Fibroblast of lung (primary cell): ENCODE data around the gene LMF2. TPM values are rescaled to one million over a fixed set of nuclear protein-coding genes. Genes with fewer than 3 reads are reported as not detected.

Experiments
- DNase-seq, 2 donors: peaks; one replicate each; pipeline versions ENCODE4 v3.0.0 to v3.0.0-alpha.2; 2010; ENCODE audit warnings: low read depth in 2 of 2
- H2AFZ ChIP-seq: 2 replicates; pipeline ENCODE4 v1.5.1; 2012; ENCODE audit warnings: low read length, control low read depth, inconsistent platforms
- H3K27ac ChIP-seq: 2 replicates; pipeline ENCODE4 v1.5.1; 2011; ENCODE audit warnings: low read length, control low read depth; ENCODE audit not compliant: insufficient read depth
- H3K27me3 ChIP-seq: 2 replicates; pipeline ENCODE4 v1.5.1; 2011; ENCODE audit warnings: mild to moderate bottlenecking, low read length; ENCODE audit not compliant: control insufficient read depth, insufficient read depth
- H3K36me3 ChIP-seq: 2 replicates; pipeline ENCODE4 v1.5.1; 2011; ENCODE audit warnings: low read length; ENCODE audit not compliant: control insufficient read depth, insufficient read depth
- H3K4me1 ChIP-seq: 2 replicates; pipeline ENCODE4 v1.5.1; 2011; ENCODE audit warnings: low read length; ENCODE audit not compliant: control insufficient read depth, insufficient read depth; ENCODE audit errors: extremely low read depth
- H3K4me2 ChIP-seq: 2 replicates; pipeline ENCODE4 v1.5.1; 2011; ENCODE audit warnings: low read length, control low read depth; ENCODE audit not compliant: insufficient read depth; ENCODE audit errors: extremely low read depth
- H3K4me3 ChIP-seq, 4 experiments: fragments of 200-600 bp in 1 of 4; sonication (generic) in 1 of 4; replicated peaks in 1 of 4; 2 replicates each; pipeline ENCODE4 v1.5.1; 2011 to 2016; ENCODE audit warnings: low read length in 4 of 4, low read depth in 3 of 4, mild to moderate bottlenecking in 3 of 4, control low read depth in 2 of 4, inconsistent platforms in 1 of 4, mixed read lengths in 1 of 4; ENCODE audit not compliant: insufficient read depth in 1 of 4; ENCODE audit errors: control extremely low read depth in 1 of 4
- H3K79me2 ChIP-seq: 2 replicates; pipeline ENCODE4 v1.5.1; 2012; ENCODE audit warnings: mild to moderate bottlenecking, low read length, inconsistent platforms; ENCODE audit not compliant: control insufficient read depth, insufficient read depth
- H3K9ac ChIP-seq: 2 replicates; pipeline ENCODE4 v1.5.1; 2011; ENCODE audit warnings: mild to moderate bottlenecking, low read length, control low read depth; ENCODE audit not compliant: insufficient read depth
- H3K9me3 ChIP-seq: 2 replicates; pipeline ENCODE4 v1.5.1; 2012; ENCODE audit warnings: low read depth, low read length; ENCODE audit not compliant: control insufficient read depth, insufficient read depth
- H4K20me1 ChIP-seq: 2 replicates; pipeline ENCODE4 v1.5.1; 2011; ENCODE audit warnings: low read length; ENCODE audit not compliant: control insufficient read depth, insufficient read depth; ENCODE audit errors: extremely low read depth
- EZH2 ChIP-seq: IDR thresholded peaks from 2 replicates; pipeline ENCODE4 v1.5.1; 2012; ENCODE audit warnings: low read length, control low read depth, mild to moderate bottlenecking; ENCODE audit errors: missing control alignments
- polyA plus RNA-seq, 2 donors: library from polyadenylated mRNA; depleted of rRNA in 1 of 2; stranded (reverse) in 1 of 2; unstranded in 1 of 2; fragments of >200 nt; gene quantifications; 2 replicates each; pipeline ENCODE4 v1.2.1, GENCODE V29; 2011 to 2012; ENCODE audit warnings: missing spikeins in 1 of 2
- total RNA-seq: library from RNA; depleted of rRNA; stranded (reverse); fragments of >200 nt; gene quantifications from 2 replicates; pipeline ENCODE4 v1.2.1, GENCODE V29; 2014
- TF ChIP-seq, protein P1 (sequence below), 2 donors: IDR thresholded peaks in 1 of 2; conservative IDR thresholded peaks in 1 of 2; 1 replicate in 1 of 2; 2 replicates in 1 of 2; pipeline ENCODE4 v1.5.1; 2011 to 2012; ENCODE audit warnings: low read length in 2 of 2, control low read depth in 1 of 2, inconsistent platforms in 1 of 2, low read depth in 1 of 2, mild to moderate bottlenecking in 1 of 2

Gene LMF2
- total and polyA plus RNA-seq, 2 donors (not counting 1 experiment from before 2014, with no cell fraction given): 25.8 to 37.8 TPM

DNA sequence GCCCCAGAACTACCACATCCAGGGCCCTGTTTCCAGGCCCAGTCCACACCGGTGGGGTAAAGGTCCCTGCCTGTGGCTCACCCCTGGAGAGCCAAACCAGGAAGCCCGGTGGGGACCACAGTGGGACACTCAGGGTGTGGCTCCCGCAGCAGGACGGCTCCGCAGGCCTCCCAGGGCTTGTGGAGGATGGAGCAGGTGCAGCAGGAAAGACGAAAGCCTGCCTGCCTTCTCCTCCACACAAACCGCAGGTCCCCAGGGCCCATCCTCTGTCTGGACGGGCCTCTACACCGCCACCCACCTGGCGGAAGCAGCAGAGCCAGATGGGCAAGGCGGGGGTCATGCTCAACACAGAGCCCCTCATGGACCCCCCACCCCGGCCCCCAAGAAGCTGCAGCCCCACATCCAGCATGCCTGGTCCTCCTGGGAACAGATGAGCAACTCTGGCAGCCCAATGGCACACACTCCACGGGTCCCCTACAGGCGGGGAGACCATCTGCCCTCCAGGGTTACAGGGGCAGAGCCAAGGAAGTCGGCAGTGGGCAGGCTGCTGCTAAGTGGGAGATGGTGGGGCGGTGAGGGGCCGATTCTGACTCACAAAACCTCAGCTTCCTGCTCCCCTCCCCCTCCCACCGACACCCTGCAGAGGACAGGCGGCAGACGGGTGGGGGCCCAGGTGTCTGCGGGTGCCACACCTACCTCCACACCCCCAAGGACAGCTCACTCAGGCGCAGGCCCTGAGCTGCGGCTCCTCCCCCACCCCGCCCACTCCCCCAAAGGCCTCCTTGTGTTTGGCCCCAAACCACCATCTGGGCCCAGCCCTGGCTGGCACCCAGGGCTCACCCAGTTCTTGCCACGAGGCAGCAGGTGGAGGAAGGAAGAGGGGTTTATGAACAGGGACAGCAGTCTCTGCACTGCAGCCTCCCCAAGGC is 37.9 kb downstream of the LMF2 start:
- Histone ChIP-seq H3K4me3 (no peak overlapping the region), H3K79me2 (peaks cover 55% of the 10 kb centered on the region), H4K20me1 (peaks cover 3% of the 10 kb centered on the region), H3K27me3 (no peaks in the 10 kb centered on the region), H3K9me3 (no peaks in the 10 kb centered on the region), H3K9ac (no peak overlapping the region), H3K36me3 (peaks cover 22% of the 10 kb centered on the region), H3K27ac (no peak overlapping the region), H3K4me1 (peaks cover 13% of the 10 kb centered on the region), H3K4me2 (no peak overlapping the region), H2AFZ (no peak overlapping the region)
- TF ChIP-seq, protein P1, sequence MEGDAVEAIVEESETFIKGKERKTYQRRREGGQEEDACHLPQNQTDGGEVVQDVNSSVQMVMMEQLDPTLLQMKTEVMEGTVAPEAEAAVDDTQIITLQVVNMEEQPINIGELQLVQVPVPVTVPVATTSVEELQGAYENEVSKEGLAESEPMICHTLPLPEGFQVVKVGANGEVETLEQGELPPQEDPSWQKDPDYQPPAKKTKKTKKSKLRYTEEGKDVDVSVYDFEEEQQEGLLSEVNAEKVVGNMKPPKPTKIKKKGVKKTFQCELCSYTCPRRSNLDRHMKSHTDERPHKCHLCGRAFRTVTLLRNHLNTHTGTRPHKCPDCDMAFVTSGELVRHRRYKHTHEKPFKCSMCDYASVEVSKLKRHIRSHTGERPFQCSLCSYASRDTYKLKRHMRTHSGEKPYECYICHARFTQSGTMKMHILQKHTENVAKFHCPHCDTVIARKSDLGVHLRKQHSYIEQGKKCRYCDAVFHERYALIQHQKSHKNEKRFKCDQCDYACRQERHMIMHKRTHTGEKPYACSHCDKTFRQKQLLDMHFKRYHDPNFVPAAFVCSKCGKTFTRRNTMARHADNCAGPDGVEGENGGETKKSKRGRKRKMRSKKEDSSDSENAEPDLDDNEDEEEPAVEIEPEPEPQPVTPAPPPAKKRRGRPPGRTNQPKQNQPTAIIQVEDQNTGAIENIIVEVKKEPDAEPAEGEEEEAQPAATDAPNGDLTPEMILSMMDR (conservative IDR thresholded peaks at IDR 0.05 in 1 of 2, IDR thresholded peaks at IDR 0.05 in 1 of 2; ENCODE audit: low read depth in 1 of 2, low read length in 2 of 2): no peak
- no peak for TF ChIP-seq EZH2
- peak; percentile 17 to 68 for DNase-seq

DNA sequence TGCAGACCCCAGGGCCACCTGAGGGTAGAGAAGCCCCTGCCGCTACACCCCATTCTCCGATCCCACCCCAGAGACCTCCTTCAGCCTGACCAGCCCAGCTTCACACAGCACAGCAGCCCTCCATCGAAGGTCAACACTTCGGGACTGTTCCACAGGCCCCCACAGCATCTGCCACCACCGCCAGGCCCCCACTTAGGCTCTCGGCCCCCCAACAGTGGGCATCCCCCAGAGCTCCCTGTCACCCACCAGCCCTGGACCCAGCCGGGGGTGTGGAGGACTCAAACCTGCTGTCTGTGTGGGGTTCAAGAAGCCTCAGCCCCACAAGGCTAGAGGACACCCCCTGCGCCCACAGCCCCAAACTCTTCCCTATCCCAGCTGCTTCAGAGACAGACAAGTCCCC is 38.9 kb downstream of the LMF2 start:
- Histone ChIP-seq H3K4me2 (no peak overlapping the region), H4K20me1 (peaks cover under 1% of the 10 kb centered on the region)
- TF ChIP-seq, protein P1 (conservative IDR thresholded peaks at IDR 0.05 in 1 of 2, IDR thresholded peaks at IDR 0.05 in 1 of 2; ENCODE audit: low read depth in 1 of 2, low read length in 2 of 2): no peak
- no peak for TF ChIP-seq EZH2

DNA sequence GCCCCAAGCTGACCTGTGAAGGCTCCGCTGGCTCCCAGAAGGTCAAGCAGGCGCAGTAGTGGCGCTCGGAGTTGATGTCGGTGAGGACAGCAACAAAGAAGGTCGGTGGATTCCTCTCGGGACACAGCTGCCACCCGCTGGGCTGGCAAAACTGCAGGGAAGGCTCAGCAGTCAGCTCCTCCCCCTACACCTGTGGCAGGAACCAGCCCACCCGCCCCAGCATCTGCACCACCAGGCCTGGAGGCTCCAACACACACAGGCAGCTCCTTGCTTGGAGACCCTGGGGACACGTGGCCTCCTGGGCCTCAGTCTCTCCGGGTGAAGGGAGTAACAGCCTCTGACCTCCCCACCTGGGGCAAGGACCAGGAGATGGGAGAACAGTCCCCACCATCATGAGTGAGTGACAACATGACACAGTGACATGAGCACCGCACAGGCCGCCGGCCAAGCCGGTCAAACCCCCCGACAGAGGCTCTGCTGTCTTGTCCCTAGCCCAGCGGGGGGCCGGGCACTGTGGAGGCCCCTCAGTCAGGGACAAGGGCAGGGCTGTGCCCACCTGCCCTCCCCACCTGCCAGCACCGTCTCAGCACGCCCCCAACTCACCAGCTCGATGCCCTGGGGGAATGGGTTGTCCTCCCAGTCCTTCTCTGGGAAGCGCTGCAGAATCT is 39.6 kb downstream of the LMF2 start:
- Histone ChIP-seq H2AFZ (no peak overlapping the region), H3K4me2 (no peak overlapping the region), H3K36me3 (peaks cover 30% of the 10 kb centered on the region), H3K27ac (no peak overlapping the region), H3K27me3 (no peaks in the 10 kb centered on the region), H3K9me3 (no peaks in the 10 kb centered on the region), H3K4me3 (no peak overlapping the region), H3K79me2 (peaks cover 42% of the 10 kb centered on the region), H3K9ac (no peak overlapping the region), H4K20me1 (no peaks in the 10 kb centered on the region), H3K4me1 (peaks cover 5% of the 10 kb centered on the region)
- DNase-seq: no peak
- no peak for TF ChIP-seq EZH2
- TF ChIP-seq, protein P1 (conservative IDR thresholded peaks at IDR 0.05 in 1 of 2, IDR thresholded peaks at IDR 0.05 in 1 of 2; ENCODE audit: low read depth in 1 of 2, low read length in 2 of 2): no peak

More for the DNA sequence above, 38.9 kb downstream of the LMF2 start:
- Histone ChIP-seq H3K79me2 (peaks cover 49% of the 10 kb centered on the region), H3K9ac (no peak overlapping the region), H2AFZ (no peak overlapping the region), H3K4me3 (no peak overlapping the region), H3K27me3 (no peaks in the 10 kb centered on the region), H3K9me3 (no peaks in the 10 kb centered on the region), H3K27ac (no peak overlapping the region), H3K36me3 (peaks cover 26% of the 10 kb centered on the region), H3K4me1 (peaks cover 10% of the 10 kb centered on the region)
- no peak for DNase-seq
